Ishikawa (cell line): Measurements from ENCODE around the gene ALPI.

ENCODE experiments used
- CEBPB ChIP-seq: IDR thresholded peaks from 2 replicates; pipeline ENCODE4 v1.6.1; 2012
- CREB1 ChIP-seq: IDR thresholded peaks from 2 replicates; pipeline ENCODE4 v1.6.1; 2012; ENCODE audit warnings: low read depth
- EGR1 ChIP-seq: IDR thresholded peaks from 2 replicates; pipeline ENCODE4 v1.6.1; 2012
- EP300 ChIP-seq: IDR thresholded peaks from 2 replicates; pipeline ENCODE4 v1.6.1; 2012; ENCODE audit warnings: borderline replicate concordance
- FOXM1 ChIP-seq: IDR thresholded peaks from 2 replicates; pipeline ENCODE4 v1.6.1; 2012; ENCODE audit warnings: low read depth, borderline replicate concordance
- NFIC ChIP-seq: IDR thresholded peaks from 2 replicates; pipeline ENCODE4 v1.6.1; 2012
- RAD21 ChIP-seq: IDR thresholded peaks from 2 replicates; pipeline ENCODE4 v1.6.1; 2012; ENCODE audit warnings: low read depth
- TAF1 ChIP-seq: IDR thresholded peaks from 2 replicates; pipeline ENCODE4 v1.6.1; 2012; ENCODE audit warnings: low read depth, mild to moderate bottlenecking
- TCF12 ChIP-seq: IDR thresholded peaks from 2 replicates; pipeline ENCODE4 v1.6.1; 2012; ENCODE audit warnings: low read depth
- TEAD4 ChIP-seq: IDR thresholded peaks from 2 replicates; pipeline ENCODE4 v1.6.1; 2012
- YY1 ChIP-seq: IDR thresholded peaks from 2 replicates; pipeline ENCODE4 v1.6.1; 2012; ENCODE audit warnings: low read depth
- ZBTB7A ChIP-seq: IDR thresholded peaks from 2 replicates; pipeline ENCODE4 v1.6.1; 2012; ENCODE audit warnings: low read depth
- TF ChIP-seq, protein P1 (sequence below): IDR thresholded peaks from 2 replicates; pipeline ENCODE4 v1.6.1; 2012
- TF ChIP-seq, protein P2 (sequence below): IDR thresholded peaks from 2 replicates; pipeline ENCODE4 v1.6.1; 2012
- TF ChIP-seq, protein P3 (sequence below): IDR thresholded peaks from 2 replicates; pipeline ENCODE4 v1.6.1; 2012; ENCODE audit warnings: low read depth, mild to moderate bottlenecking

Gene ALPI

DNA sequence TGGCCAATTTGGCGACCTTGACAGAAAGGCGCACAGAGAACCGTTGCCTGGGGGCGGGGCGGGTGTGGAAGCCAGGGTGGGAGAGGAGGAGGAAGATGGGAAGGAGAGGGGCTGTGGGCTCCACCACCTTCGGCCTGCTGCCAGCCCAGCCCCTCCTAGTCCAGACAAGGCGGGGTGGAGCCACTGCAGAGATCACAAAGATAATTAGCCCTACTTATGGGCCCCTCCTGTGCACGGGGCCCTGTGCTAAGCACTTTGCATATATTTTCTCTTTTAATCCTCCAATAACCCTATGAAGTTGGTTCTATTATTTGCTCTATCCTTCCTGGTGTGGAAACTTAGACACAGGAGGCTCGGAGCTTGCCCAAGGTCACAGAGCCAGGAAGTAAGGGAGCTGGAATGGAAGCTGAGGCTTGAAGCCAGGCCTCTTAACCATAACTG lies 45.4 kb downstream of the ALPI start:
- TF ChIP-seq, protein P1, sequence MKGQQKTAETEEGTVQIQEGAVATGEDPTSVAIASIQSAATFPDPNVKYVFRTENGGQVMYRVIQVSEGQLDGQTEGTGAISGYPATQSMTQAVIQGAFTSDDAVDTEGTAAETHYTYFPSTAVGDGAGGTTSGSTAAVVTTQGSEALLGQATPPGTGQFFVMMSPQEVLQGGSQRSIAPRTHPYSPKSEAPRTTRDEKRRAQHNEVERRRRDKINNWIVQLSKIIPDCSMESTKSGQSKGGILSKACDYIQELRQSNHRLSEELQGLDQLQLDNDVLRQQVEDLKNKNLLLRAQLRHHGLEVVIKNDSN: no peak
- TF ChIP-seq RAD21 (no peak), YY1 (no peak), CREB1 (no peak), NFIC (no peak), FOXM1 (no peak), EP300 (no peak), TCF12 (no peak), TEAD4 (no peak), CEBPB (no peak)

- no peak for TF ChIP-seq YY1
- no peak for TF ChIP-seq CEBPB
- no peak for TF ChIP-seq RAD21
- no peak for TF ChIP-seq TEAD4
- no peak for TF ChIP-seq TAF1
- TF ChIP-seq FOXM1: no peak
- no peak for TF ChIP-seq EGR1
- no peak for TF ChIP-seq EP300
- TF ChIP-seq, protein P2, sequence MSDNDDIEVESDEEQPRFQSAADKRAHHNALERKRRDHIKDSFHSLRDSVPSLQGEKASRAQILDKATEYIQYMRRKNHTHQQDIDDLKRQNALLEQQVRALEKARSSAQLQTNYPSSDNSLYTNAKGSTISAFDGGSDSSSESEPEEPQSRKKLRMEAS: no peak
- TF ChIP-seq, protein P1: no peak
Measured at GRCh38 chr2:232501794-232502390, 45.9 kb downstream of the ALPI start.

- TF ChIP-seq TCF12 (no peak), NFIC (no peak), EGR1 (no peak), ZBTB7A (no peak), FOXM1 (no peak), RAD21 (no peak), TAF1 (no peak), CEBPB (no peak), CREB1 (no peak), TEAD4 (no peak), EP300 (no peak), YY1 (no peak)
- TF ChIP-seq, protein P2: no peak
- TF ChIP-seq, protein P1: no peak
- TF ChIP-seq, protein P3, sequence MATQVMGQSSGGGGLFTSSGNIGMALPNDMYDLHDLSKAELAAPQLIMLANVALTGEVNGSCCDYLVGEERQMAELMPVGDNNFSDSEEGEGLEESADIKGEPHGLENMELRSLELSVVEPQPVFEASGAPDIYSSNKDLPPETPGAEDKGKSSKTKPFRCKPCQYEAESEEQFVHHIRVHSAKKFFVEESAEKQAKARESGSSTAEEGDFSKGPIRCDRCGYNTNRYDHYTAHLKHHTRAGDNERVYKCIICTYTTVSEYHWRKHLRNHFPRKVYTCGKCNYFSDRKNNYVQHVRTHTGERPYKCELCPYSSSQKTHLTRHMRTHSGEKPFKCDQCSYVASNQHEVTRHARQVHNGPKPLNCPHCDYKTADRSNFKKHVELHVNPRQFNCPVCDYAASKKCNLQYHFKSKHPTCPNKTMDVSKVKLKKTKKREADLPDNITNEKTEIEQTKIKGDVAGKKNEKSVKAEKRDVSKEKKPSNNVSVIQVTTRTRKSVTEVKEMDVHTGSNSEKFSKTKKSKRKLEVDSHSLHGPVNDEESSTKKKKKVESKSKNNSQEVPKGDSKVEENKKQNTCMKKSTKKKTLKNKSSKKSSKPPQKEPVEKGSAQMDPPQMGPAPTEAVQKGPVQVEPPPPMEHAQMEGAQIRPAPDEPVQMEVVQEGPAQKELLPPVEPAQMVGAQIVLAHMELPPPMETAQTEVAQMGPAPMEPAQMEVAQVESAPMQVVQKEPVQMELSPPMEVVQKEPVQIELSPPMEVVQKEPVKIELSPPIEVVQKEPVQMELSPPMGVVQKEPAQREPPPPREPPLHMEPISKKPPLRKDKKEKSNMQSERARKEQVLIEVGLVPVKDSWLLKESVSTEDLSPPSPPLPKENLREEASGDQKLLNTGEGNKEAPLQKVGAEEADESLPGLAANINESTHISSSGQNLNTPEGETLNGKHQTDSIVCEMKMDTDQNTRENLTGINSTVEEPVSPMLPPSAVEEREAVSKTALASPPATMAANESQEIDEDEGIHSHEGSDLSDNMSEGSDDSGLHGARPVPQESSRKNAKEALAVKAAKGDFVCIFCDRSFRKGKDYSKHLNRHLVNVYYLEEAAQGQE: no peak
Measured at GRCh38 chr2:232502511-232502910, 46.6 kb downstream of the ALPI start.

GRCh38 chr2:232502911-232503808 lies 47.2 kb downstream of the ALPI start:
- no peak for TF ChIP-seq TCF12
- peak; percentile 92 for TF ChIP-seq EGR1
- TF ChIP-seq NFIC: no peak
- TF ChIP-seq CREB1: peak; percentile 86
- no peak for TF ChIP-seq RAD21
- TF ChIP-seq, protein P3: no peak
- TF ChIP-seq YY1: no peak
- TF ChIP-seq, protein P2: no peak
- TF ChIP-seq ZBTB7A: 0 out of 2 replicates have a peak, but pooled peaks have one; percentile 25
- no peak for TF ChIP-seq FOXM1
- TF ChIP-seq, protein P1: no peak
- no peak for TF ChIP-seq CEBPB
- 0 out of 2 replicates have a peak, but pooled peaks have one; percentile 12 for TF ChIP-seq EP300
- TF ChIP-seq TEAD4: no peak
- no peak for TF ChIP-seq TAF1
